ENCODE results near the gene AKR1B15. TPM values are rescaled to one million over a fixed set of nuclear protein-coding genes. Genes with fewer than 3 reads are reported as not detected.
A peak's percentile ranks its signal among the peaks of the same experiment; 100 is the strongest.

The AKR1B15 gene
- polyA plus RNA-seq, 1 of the 3 experiments (the other 2 are of a cell fraction): not detected

DNA sequence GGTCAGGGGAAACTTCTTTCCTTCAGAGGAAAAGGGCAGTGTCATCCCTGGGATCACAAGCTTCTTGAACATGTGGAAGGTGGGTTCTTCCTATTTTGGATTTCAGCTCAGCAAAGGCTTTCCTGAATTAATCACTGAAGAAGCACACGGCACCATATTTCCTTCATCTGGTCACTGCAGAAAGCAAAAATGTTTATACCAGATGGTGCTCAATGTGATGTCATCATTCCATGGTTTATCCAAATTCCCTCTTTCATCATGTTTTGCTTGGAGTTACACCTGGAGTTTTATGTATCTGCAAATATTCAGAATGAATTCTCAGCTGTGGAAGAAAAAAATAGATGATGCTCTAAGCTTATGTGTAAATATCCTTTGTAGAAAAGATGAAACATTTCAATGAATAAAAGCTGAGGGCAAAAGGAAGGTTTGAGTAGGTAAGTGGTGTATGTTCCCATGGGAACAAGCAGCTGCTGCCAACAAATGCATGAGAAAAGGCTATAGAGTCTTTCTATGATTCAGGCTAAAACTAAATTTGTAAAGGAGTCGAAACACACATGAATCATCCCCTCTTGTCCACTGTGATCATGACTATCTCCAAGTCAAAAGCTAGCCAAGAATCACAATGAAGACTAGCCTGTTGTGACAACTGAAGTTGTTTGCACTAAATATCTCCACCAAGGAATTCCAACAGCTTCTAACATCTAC lies 70.9 kb downstream of the AKR1B15 start (continued):
- no peak for TF ChIP-seq GATA2 (CRISPR knock-in tag; IDR thresholded peaks at IDR 0.05)
- no peak for TF ChIP-seq USF1 (IDR thresholded peaks at IDR 0.05; ENCODE audit: borderline replicate concordance, low read depth)
- TF ChIP-seq GABPA (IDR thresholded peaks at IDR 0.05; ENCODE audit: low read depth): no peak
- peak; percentile 51 for TF ChIP-seq JUND (IDR thresholded peaks at IDR 0.05)
- no peak for TF ChIP-seq RCOR1 (IDR thresholded peaks at IDR 0.05; ENCODE audit: low read length)
- TF ChIP-seq, protein P1, sequence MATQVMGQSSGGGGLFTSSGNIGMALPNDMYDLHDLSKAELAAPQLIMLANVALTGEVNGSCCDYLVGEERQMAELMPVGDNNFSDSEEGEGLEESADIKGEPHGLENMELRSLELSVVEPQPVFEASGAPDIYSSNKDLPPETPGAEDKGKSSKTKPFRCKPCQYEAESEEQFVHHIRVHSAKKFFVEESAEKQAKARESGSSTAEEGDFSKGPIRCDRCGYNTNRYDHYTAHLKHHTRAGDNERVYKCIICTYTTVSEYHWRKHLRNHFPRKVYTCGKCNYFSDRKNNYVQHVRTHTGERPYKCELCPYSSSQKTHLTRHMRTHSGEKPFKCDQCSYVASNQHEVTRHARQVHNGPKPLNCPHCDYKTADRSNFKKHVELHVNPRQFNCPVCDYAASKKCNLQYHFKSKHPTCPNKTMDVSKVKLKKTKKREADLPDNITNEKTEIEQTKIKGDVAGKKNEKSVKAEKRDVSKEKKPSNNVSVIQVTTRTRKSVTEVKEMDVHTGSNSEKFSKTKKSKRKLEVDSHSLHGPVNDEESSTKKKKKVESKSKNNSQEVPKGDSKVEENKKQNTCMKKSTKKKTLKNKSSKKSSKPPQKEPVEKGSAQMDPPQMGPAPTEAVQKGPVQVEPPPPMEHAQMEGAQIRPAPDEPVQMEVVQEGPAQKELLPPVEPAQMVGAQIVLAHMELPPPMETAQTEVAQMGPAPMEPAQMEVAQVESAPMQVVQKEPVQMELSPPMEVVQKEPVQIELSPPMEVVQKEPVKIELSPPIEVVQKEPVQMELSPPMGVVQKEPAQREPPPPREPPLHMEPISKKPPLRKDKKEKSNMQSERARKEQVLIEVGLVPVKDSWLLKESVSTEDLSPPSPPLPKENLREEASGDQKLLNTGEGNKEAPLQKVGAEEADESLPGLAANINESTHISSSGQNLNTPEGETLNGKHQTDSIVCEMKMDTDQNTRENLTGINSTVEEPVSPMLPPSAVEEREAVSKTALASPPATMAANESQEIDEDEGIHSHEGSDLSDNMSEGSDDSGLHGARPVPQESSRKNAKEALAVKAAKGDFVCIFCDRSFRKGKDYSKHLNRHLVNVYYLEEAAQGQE (IDR thresholded peaks at IDR 0.05; ENCODE audit: low read depth, low read length): no peak
- TF ChIP-seq CHD2 (IDR thresholded peaks at IDR 0.05; ENCODE audit: low read length, partially characterized antibody): no peak
- no peak for TF ChIP-seq RFX5 (IDR thresholded peaks at IDR 0.05; ENCODE audit: low read length)
- TF ChIP-seq PBX3 (IDR thresholded peaks at IDR 0.05): peak; percentile 65
- no peak for TF ChIP-seq NRF1 (IDR thresholded peaks at IDR 0.05; ENCODE audit: low read depth, low read length)
- TF ChIP-seq EZH2phosphoT487 (IDR thresholded peaks at IDR 0.05; ENCODE audit: borderline replicate concordance, low read depth): no peak
- TF ChIP-seq EP300 (IDR thresholded peaks at IDR 0.05; ENCODE audit: borderline replicate concordance in 1 of 2, low read depth in 1 of 2, low read length in 1 of 2): peak in 1 of 2 experiments; percentile 48; a peak in 1 of 4 replicates
- TF ChIP-seq MEF2A (IDR thresholded peaks at IDR 0.05; ENCODE audit: borderline replicate concordance, low read depth): no peak
- no peak for TF ChIP-seq TEAD4 (IDR thresholded peaks at IDR 0.05; ENCODE audit: borderline replicate concordance, insufficient read depth)
- TF ChIP-seq MXI1 (IDR thresholded peaks at IDR 0.05; ENCODE audit: low read depth, low read length): no peak
- TF ChIP-seq SIN3A (IDR thresholded peaks at IDR 0.05; ENCODE audit: borderline replicate concordance, low read depth, low read length): no peak
- peak; percentile 51 for TF ChIP-seq TCF12 (IDR thresholded peaks at IDR 0.05)
- no peak for TF ChIP-seq RXRA (IDR thresholded peaks at IDR 0.05; ENCODE audit: borderline replicate concordance, low read depth)
- no peak for TF ChIP-seq IRF3 (IDR thresholded peaks at IDR 0.05; ENCODE audit: low read depth, low read length)
- no peak for TF ChIP-seq TAF1 (IDR thresholded peaks at IDR 0.05; ENCODE audit: borderline replicate concordance, low read depth, low read length)
- peak; percentile 77 for TF ChIP-seq NFIC (IDR thresholded peaks at IDR 0.05; ENCODE audit: borderline replicate concordance)
- no peak for TF ChIP-seq YY1 (IDR thresholded peaks at IDR 0.05; ENCODE audit: low read depth)
- TF ChIP-seq, protein P2, sequence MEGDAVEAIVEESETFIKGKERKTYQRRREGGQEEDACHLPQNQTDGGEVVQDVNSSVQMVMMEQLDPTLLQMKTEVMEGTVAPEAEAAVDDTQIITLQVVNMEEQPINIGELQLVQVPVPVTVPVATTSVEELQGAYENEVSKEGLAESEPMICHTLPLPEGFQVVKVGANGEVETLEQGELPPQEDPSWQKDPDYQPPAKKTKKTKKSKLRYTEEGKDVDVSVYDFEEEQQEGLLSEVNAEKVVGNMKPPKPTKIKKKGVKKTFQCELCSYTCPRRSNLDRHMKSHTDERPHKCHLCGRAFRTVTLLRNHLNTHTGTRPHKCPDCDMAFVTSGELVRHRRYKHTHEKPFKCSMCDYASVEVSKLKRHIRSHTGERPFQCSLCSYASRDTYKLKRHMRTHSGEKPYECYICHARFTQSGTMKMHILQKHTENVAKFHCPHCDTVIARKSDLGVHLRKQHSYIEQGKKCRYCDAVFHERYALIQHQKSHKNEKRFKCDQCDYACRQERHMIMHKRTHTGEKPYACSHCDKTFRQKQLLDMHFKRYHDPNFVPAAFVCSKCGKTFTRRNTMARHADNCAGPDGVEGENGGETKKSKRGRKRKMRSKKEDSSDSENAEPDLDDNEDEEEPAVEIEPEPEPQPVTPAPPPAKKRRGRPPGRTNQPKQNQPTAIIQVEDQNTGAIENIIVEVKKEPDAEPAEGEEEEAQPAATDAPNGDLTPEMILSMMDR (IDR thresholded peaks at IDR 0.05): no peak
- peak; percentile 77 for TF ChIP-seq FOSL2 (IDR thresholded peaks at IDR 0.05; ENCODE audit: borderline replicate concordance, low read depth)

All from SK-N-SH (cell line).